ENCODE results near the gene OR13C5. TPM values are rescaled to one million over a fixed set of nuclear protein-coding genes. Genes with fewer than 3 reads are reported as not detected.
"Not testable (repeated sequence)": the region's sequence is repeated elsewhere in the genome, so short reads cannot be mapped to it uniquely, and the experiment has no call there.

The OR13C5 gene
- total RNA-seq, 4 donors from 2014 or later: not detected

DNA sequence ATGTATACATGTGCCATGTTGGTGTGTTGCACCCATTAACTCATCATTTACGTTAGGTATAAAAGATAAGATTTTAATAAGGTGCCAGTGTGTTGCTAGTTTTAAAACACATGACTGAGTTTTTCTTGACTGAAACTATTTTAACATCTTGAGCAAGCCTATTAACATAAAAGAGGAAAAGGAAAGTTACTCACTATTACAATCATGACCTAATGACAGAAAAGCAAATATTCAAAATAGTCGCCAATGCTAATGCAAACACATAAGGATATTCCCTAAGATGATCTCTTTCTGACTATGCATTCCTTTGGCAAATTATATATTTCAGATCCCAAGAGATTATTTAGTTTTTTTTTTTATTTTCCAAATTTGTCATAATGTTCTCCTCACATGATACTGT lies 12.0 kb upstream of the OR13C5 start:
- no peak for DNase-seq (ENCODE audit: low spot score in 2 of 2)
- Histone ChIP-seq H3K27me3 (no peaks in the 10 kb centered on the region), H3K27ac (no peak overlapping the region), H3K4me3 (no peak overlapping the region), H3K9me3 (no peaks in the 10 kb centered on the region), H3K36me3 (no peaks in the 10 kb centered on the region), H3K4me1 (no peaks in the 10 kb centered on the region)
- TF ChIP-seq EP300 (IDR thresholded peaks at IDR 0.05) (no peak), POLR2A (IDR thresholded peaks at IDR 0.05) (no peak)
- TF ChIP-seq, protein P1, sequence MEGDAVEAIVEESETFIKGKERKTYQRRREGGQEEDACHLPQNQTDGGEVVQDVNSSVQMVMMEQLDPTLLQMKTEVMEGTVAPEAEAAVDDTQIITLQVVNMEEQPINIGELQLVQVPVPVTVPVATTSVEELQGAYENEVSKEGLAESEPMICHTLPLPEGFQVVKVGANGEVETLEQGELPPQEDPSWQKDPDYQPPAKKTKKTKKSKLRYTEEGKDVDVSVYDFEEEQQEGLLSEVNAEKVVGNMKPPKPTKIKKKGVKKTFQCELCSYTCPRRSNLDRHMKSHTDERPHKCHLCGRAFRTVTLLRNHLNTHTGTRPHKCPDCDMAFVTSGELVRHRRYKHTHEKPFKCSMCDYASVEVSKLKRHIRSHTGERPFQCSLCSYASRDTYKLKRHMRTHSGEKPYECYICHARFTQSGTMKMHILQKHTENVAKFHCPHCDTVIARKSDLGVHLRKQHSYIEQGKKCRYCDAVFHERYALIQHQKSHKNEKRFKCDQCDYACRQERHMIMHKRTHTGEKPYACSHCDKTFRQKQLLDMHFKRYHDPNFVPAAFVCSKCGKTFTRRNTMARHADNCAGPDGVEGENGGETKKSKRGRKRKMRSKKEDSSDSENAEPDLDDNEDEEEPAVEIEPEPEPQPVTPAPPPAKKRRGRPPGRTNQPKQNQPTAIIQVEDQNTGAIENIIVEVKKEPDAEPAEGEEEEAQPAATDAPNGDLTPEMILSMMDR (IDR thresholded peaks at IDR 0.05): no peak
- WGBS, 2 donors: 77 to 82% methylated on average over 2 of the region's 2 CpGs

DNA sequence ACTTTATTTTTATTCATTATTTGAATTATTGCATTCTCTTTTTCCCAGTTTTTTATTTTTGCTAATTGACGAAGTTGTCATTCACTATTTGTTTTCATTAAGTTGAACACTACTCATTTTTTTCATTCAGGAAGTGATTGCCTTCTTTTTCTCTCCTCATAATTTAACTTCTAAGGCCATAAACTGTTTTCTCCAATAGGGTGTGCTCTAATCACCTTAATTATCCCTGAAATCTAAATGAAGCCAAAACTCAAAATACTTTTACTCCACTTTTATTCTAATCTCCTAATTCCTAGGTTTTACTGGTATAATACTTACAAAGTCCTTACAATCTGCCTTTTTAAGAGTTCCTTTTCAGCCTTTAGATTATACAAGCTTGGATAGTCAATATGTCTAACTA lies 9.1 kb upstream of the OR13C5 start:
- Histone ChIP-seq H3K27ac (no peak overlapping the region), H3K4me1 (no peaks in the 10 kb centered on the region), H3K9me3 (no peaks in the 10 kb centered on the region), H3K4me3 (no peak overlapping the region), H3K27me3 (no peaks in the 10 kb centered on the region), H3K36me3 (no peaks in the 10 kb centered on the region)
- TF ChIP-seq, protein P1 (IDR thresholded peaks at IDR 0.05): no peak
- DNase-seq (ENCODE audit: low spot score in 2 of 2): no peak
- whole genome bisulfite sequencing, 2 donors: 52 to 67% methylated on average over 1 of the region's 1 CpG

DNA sequence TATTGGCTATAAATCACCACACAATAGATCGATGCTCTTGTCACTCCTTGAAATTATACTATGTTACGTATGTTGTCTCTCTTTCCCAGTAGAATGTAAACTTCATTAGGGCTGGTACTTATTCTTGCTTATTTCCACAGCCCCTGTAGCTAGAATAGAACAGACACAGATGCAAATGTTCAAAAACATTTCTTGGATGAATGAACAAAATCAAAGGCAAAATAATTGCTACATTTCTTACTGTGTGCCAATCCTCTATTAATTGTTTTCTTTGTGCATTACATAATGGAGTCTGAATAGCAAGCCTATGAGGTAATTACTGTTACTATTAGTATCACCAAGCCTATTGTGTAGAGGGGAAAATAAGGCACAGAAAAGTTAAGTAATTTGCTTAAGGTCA lies 6.9 kb upstream of the OR13C5 start:
- Histone ChIP-seq H3K27me3 (no peaks in the 10 kb centered on the region), H3K4me1 (no peaks in the 10 kb centered on the region), H3K36me3 (no peaks in the 10 kb centered on the region), H3K9me3 (no peaks in the 10 kb centered on the region), H3K4me3 (peak overlapping the region in 1 of 4 donors; percentile 4), H3K27ac (no peak overlapping the region)
- TF ChIP-seq POLR2A (IDR thresholded peaks at IDR 0.05): no peak
- TF ChIP-seq, protein P1 (IDR thresholded peaks at IDR 0.05): no peak
- no peak for TF ChIP-seq EP300 (IDR thresholded peaks at IDR 0.05)
- WGBS, 2 donors: 32 to 56% methylated on average over 2 of the region's 2 CpGs
- no peak for DNase-seq (ENCODE audit: low spot score in 2 of 2)

DNA sequence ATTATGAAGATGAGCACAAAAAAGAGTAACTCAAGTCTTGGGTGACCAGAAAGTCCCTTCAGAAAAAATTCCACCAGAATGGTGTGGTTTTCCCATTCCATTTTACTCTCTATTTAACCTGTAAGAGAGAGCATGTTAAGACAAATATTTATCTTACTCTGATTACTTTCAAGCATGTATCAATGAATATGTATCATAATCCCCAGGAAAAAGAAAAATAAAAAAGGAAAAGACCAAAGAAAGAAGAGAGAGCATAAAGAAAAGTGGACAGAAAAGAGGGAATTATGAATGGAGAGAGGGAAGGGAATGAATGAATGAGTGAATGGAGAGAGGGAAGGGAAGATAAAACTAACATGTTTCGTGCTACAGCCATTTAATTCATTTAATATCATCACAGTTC lies 6.3 kb upstream of the OR13C5 start, which contains the start of gene OR13C2:
OR13C2 (minus strand) TSS at position 101 of the 400 bp plus-strand sequence; CDS start at position 101, 0 bp downstream.
- not testable (repeated sequence) for H3K27ac ChIP-seq; H3K27me3 ChIP-seq; H3K4me1 ChIP-seq; DNase-seq (ENCODE audit: low spot score in 2 of 2); H3K36me3 ChIP-seq; H3K9me3 ChIP-seq
- 72 to 85% methylated on average over 1 of the region's 1 CpG for WGBS, 2 donors
- H3K4me3 ChIP-seq: peak within 1 kb of the TSS in 1 of 4 donors; percentile 4

DNA sequence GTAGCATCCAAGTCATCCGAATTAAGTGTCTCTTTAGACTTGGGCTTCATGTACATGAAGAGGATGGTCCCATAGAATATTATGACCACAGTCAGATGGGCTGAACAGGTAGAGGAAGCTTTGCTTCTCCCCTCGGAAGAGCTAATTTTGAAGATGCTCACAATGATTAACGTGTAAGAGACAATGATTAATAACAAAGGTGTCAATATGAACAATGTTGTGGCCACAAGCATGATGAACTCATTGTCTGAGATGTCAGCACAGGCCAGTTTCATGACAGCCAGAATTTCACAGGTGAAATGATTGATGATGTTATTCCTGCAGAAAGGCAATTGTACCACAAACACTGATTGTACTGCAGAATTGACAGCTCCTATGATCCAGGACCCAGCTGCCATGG lies 5.6 kb upstream of the OR13C5 start:
- Histone ChIP-seq H3K27me3 (no peaks in the 10 kb centered on the region), H3K4me3 (no peak overlapping the region), H3K36me3 (no peaks in the 10 kb centered on the region), H3K9me3 (no peaks in the 10 kb centered on the region), H3K27ac (no peak overlapping the region), H3K4me1 (no peaks in the 10 kb centered on the region)
- DNase-seq (ENCODE audit: low spot score in 2 of 2): no peak
- WGBS, 2 donors: 84 to 93% methylated on average over 3 of the region's 3 CpGs
- TF ChIP-seq, protein P1 (IDR thresholded peaks at IDR 0.05): no peak

DNA sequence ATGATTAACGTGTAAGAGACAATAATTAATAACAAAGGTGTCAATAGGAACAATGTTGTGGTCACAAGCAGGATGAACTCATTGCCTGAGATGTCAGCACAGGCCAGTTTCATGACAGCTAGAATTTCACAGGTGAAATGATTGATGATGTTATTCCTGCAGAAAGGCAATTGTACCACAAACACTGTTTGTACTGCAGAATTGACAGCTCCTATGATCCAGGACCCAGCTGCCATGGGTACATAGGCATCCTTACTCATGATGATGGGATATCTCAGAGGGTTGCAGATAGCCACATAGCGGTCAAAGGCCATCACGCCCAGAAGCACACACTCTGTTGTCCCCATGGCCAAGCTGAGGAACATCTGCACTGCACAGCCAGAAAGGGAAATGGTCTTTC lies 464 bp downstream of the OR13C5 start:
- not testable (repeated sequence) for H3K4me1 ChIP-seq; H3K27ac ChIP-seq; H3K27me3 ChIP-seq; DNase-seq (ENCODE audit: low spot score in 2 of 2); H3K9me3 ChIP-seq; H3K36me3 ChIP-seq; H3K4me3 ChIP-seq
- 63 to 85% methylated on average over 1 of the region's 3 CpGs for WGBS, 2 donors
